ENCODE data around the gene MS4A13.

Gene MS4A13

GRCh38 chr11:60515144-60515855 is at the start of gene MS4A13:
Gene MS4A13, plus strand, starts transcription at chr11:60515392. Its CDS starts 2,692 bp downstream, at chr11:60518084.
- no peaks in the 10 kb centered on the region for H3K36me3 ChIP-seq (replicated peaks)
- no peak within 1 kb of the TSS for H3K4me3 ChIP-seq
- H3K9me3 ChIP-seq = no peaks in the 10 kb centered on the region
- in situ Hi-C loops (cut with MboI; ENCODE audit: low sequenced_read_pairs) = no loop called here
- H3K4me1 ChIP-seq = no peaks in the 10 kb centered on the region
- no peaks in the 10 kb centered on the region for H3K27me3 ChIP-seq (ENCODE audit: low read depth)
- no peak for DNase-seq (ENCODE audit: low spot score in 2 of 2)

- no peaks in the 10 kb centered on the region for H3K9me3 ChIP-seq
- in situ Hi-C loops (cut with MboI; ENCODE audit: low sequenced_read_pairs) = no loop called here
- H3K4me3 ChIP-seq = no peak overlapping the region
- no peaks in the 10 kb centered on the region for H3K36me3 ChIP-seq (replicated peaks)
- DNase-seq (ENCODE audit: low spot score in 2 of 2) = no peak
- H3K27me3 ChIP-seq (ENCODE audit: low read depth) = no peaks in the 10 kb centered on the region
- H3K4me1 ChIP-seq = no peaks in the 10 kb centered on the region
These were observed 46.4 kb upstream of the MS4A13 start for GRCh38 chr11:60468829-60469228.

GRCh38 chr11:60469723-60470122 is 45.5 kb upstream of the MS4A13 start:
- Histone ChIP-seq H3K36me3 (replicated peaks) (no peaks in the 10 kb centered on the region), H3K27me3 (ENCODE audit: low read depth) (no peaks in the 10 kb centered on the region), H3K9me3 (no peaks in the 10 kb centered on the region), H3K4me1 (no peaks in the 10 kb centered on the region), H3K4me3 (no peak overlapping the region)
- no peak for DNase-seq (ENCODE audit: low spot score in 2 of 2)
- in situ Hi-C loops (cut with MboI; ENCODE audit: low sequenced_read_pairs) = no loop called here

DNA sequence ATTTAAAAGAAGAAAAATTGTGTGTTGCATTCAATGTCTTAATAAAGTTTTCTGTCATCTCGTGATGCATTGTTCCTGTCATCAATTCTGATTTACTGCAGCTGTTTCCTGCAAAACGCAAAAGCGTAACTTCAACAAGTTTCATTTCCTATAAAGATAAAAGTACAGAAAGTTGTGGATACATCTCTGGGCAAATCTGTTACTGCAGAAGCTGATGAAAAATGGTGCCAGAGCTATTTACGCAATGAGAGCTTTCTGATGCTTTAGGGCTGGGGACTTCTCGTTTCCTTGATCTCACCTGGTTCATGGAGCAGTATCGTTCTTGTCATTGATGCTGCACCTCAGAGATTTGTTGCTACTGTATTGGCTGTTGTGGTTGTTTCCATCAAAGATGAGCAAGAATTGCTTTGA is 38.2 kb upstream of the MS4A13 start:
- Histone ChIP-seq H3K27me3 (ENCODE audit: low read depth) (no peaks in the 10 kb centered on the region), H3K4me1 (peaks cover 3% of the 10 kb centered on the region), H3K9me3 (no peaks in the 10 kb centered on the region), H3K4me3 (no peak overlapping the region), H3K36me3 (replicated peaks) (no peaks in the 10 kb centered on the region)
- no peak for DNase-seq (ENCODE audit: low spot score in 2 of 2)
- in situ Hi-C loops (cut with MboI; ENCODE audit: low sequenced_read_pairs) = no loop called here

DNA sequence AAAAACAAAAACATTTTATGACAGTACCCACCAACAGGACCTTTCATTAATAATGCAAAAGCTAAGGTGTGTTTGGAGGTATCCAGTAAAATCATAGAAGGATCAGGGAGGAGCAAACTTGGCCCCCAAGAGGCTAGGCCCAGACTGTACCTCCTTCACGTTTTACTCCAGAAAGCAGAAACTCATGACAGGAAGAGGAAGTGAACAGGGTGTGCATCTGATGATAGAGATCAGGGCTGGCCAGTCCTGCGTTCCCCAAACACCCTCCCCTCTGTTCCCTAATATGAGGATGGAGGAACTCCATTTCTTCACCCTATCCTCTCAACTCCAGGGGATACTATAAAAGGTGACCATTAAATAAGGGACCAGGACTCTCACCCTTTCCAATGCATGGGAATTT is 32.8 kb upstream of the MS4A13 start:
- Histone ChIP-seq H3K27me3 (ENCODE audit: low read depth) (no peaks in the 10 kb centered on the region), H3K4me1 (peaks cover 3% of the 10 kb centered on the region), H3K4me3 (no peak overlapping the region), H3K36me3 (replicated peaks) (no peaks in the 10 kb centered on the region), H3K9me3 (no peaks in the 10 kb centered on the region)
- in situ Hi-C loops (cut with MboI; ENCODE audit: low sequenced_read_pairs) = loop anchor here (10.0 kb wide), 1 partner anchor 218 kb away; no protein-coding TSS in a partner anchor
- no peak for DNase-seq (ENCODE audit: low spot score in 2 of 2)

GRCh38 chr11:60485987-60486386 is 29.2 kb upstream of the MS4A13 start:
- no peaks in the 10 kb centered on the region for H3K27me3 ChIP-seq (ENCODE audit: low read depth)
- DNase-seq (ENCODE audit: low spot score in 2 of 2) = peak; percentile 75 to 76
- H3K4me3 ChIP-seq = no peak overlapping the region
- in situ Hi-C loops (cut with MboI; ENCODE audit: low sequenced_read_pairs) = loop anchor here (10.0 kb wide), 1 partner anchor 221 kb away; no protein-coding TSS in a partner anchor
- H3K4me1 ChIP-seq = no peaks in the 10 kb centered on the region; the same call in 1 of the 2 replicates
- H3K9me3 ChIP-seq = no peaks in the 10 kb centered on the region
- H3K36me3 ChIP-seq (replicated peaks) = no peaks in the 10 kb centered on the region

DNA sequence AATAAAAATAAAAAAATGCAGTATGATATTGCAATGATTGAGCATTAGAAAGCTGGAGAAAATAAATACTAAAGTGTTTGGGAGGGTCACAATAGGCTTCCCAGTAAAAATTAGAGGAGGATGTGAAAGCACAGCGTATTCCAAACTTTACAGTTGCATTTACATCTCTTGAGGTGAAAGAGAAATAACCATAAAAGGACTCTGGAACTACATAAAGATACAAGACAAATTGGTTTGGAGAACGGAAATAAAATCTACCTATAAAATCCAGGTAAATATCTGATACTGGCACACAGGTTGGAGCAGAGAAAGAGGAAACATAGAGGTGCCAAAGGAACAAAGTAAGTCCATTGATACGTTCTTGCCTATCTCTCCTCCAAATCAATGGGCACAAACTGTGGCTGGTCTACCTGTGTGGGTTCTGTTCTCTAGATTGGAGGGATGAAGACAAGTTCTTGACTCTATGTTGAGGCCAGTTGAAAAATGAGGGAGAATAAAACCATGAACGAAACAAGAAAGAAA is 22.6 kb upstream of the MS4A13 start, which contains the start of gene MS4A12:
TSS of gene MS4A12 (plus strand) at position 291 of the 522 bp plus-strand sequence. CDS start 4,541 bp downstream, outside the sequence.
- Histone ChIP-seq H3K27me3 (ENCODE audit: low read depth) (no peaks in the 10 kb centered on the region), H3K9me3 (no peaks in the 10 kb centered on the region), H3K4me1 (peaks cover under 1% of the 10 kb centered on the region), H3K36me3 (replicated peaks) (no peaks in the 10 kb centered on the region), H3K4me3 (no peak within 1 kb of the TSS)
- in situ Hi-C loops (cut with MboI; ENCODE audit: low sequenced_read_pairs) = no loop called here
- DNase-seq (ENCODE audit: low spot score in 2 of 2) = no peak

DNA sequence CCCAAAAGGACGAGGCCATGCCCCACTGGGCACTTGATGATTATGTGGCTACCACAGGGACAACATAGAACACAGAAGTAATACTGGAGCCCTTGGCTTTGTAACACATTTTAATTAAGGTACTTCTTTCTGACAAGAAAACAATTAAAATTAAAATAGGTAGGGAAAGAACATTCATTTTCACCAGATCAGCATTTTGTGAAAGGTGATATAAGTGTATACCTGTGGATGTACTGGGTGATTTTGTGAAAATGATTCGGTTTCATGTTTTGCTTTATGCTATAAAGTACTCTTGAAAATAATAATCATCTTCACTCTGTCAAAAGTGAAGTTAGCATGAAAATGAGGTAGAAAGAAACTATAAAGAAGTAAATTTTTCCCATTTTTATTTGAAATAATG is 21.7 kb upstream of the MS4A13 start:
- in situ Hi-C loops (cut with MboI; ENCODE audit: low sequenced_read_pairs) = no loop called here
- no peaks in the 10 kb centered on the region for H3K9me3 ChIP-seq
- no peaks in the 10 kb centered on the region for H3K36me3 ChIP-seq (replicated peaks)
- no peaks in the 10 kb centered on the region for H3K27me3 ChIP-seq (ENCODE audit: low read depth)
- DNase-seq (ENCODE audit: low spot score in 2 of 2) = no peak
- no peak overlapping the region for H3K4me3 ChIP-seq
- peaks cover 7% of the 10 kb centered on the region for H3K4me1 ChIP-seq

GRCh38 chr11:60498399-60498798 is 16.8 kb upstream of the MS4A13 start:
- Histone ChIP-seq H3K4me1 (peaks cover 21% of the 10 kb centered on the region), H3K27me3 (ENCODE audit: low read depth) (no peaks in the 10 kb centered on the region), H3K36me3 (replicated peaks) (no peaks in the 10 kb centered on the region), H3K4me3 (no peak overlapping the region), H3K9me3 (no peaks in the 10 kb centered on the region)
- in situ Hi-C loops (cut with MboI; ENCODE audit: low sequenced_read_pairs) = no loop called here
- no peak for DNase-seq (ENCODE audit: low spot score in 2 of 2)

GRCh38 chr11:60498853-60499252 is 16.3 kb upstream of the MS4A13 start:
- no peaks in the 10 kb centered on the region for H3K36me3 ChIP-seq (replicated peaks)
- in situ Hi-C loops (cut with MboI; ENCODE audit: low sequenced_read_pairs) = no loop called here
- no peaks in the 10 kb centered on the region for H3K9me3 ChIP-seq
- peaks cover 21% of the 10 kb centered on the region for H3K4me1 ChIP-seq
- H3K27me3 ChIP-seq (ENCODE audit: low read depth) = no peaks in the 10 kb centered on the region
- no peak overlapping the region for H3K4me3 ChIP-seq
- DNase-seq (ENCODE audit: low spot score in 2 of 2) = no peak

DNA sequence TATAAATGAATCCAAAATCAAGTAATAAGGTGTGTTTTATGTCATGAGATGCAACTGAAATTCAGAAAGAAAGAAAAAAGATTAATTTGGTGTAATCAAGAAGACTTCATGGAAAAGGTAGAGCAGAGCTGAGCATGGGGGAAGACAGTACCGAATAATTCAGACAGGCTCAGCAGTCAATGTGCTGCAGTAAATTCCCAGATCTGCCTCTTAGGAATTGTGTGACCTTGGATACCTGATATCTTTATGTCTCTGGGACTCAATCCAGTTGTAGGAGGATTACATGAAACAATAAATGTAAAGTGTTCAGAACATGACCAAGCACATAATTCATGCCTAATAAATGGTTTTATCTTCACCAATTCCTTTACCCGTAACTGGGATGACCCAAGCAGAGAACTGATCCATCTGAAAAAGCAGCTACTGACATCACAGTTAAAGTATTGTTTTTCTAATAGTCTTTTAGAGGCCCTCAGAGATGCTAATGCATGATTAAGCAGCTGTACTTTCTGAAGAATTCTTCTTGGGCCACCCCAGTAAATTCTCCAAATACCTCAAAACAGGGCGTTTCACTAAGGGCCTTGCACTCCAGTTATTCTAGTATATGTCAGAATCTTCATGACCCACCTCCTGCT is 14.8 kb upstream of the MS4A13 start:
- H3K4me3 ChIP-seq = no peak overlapping the region
- in situ Hi-C loops (cut with MboI; ENCODE audit: low sequenced_read_pairs) = no loop called here

GRCh38 chr11:60502221-60502775 is 12.9 kb upstream of the MS4A13 start:
- in situ Hi-C loops (cut with MboI; ENCODE audit: low sequenced_read_pairs) = no loop called here
- Histone ChIP-seq H3K36me3 (replicated peaks) (no peaks in the 10 kb centered on the region), H3K9me3 (no peaks in the 10 kb centered on the region), H3K27me3 (ENCODE audit: low read depth) (no peaks in the 10 kb centered on the region), H3K4me3 (no peak overlapping the region), H3K4me1 (peaks cover 21% of the 10 kb centered on the region)
- DNase-seq (ENCODE audit: low spot score in 2 of 2) = no peak

More for the DNA sequence above, 14.8 kb upstream of the MS4A13 start:
- H3K36me3 ChIP-seq (replicated peaks) = no peaks in the 10 kb centered on the region
- no peaks in the 10 kb centered on the region for H3K9me3 ChIP-seq
- no peaks in the 10 kb centered on the region for H3K27me3 ChIP-seq (ENCODE audit: low read depth)
- DNase-seq (ENCODE audit: low spot score in 2 of 2) = peak; percentile 38 to 92
- peaks cover 21% of the 10 kb centered on the region for H3K4me1 ChIP-seq

- Histone ChIP-seq H3K4me3 (no peak overlapping the region), H3K27me3 (ENCODE audit: low read depth) (no peaks in the 10 kb centered on the region), H3K4me1 (peaks cover 14% of the 10 kb centered on the region), H3K36me3 (replicated peaks) (no peaks in the 10 kb centered on the region), H3K9me3 (no peaks in the 10 kb centered on the region)
- in situ Hi-C loops (cut with MboI; ENCODE audit: low sequenced_read_pairs) = no loop called here
- DNase-seq (ENCODE audit: low spot score in 2 of 2) = no peak
These were observed 10.8 kb upstream of the MS4A13 start for GRCh38 chr11:60504219-60504905.

Data from HAP-1 (cell line).